Testis (tissue), 5 donors: ENCODE measurements around the gene ATL2. TPM values are rescaled to one million over a fixed set of nuclear protein-coding genes. Genes with fewer than 3 reads are reported as not detected.
A peak's percentile ranks its signal among the peaks of the same experiment; 100 is the strongest.

Experiments
- DNase-seq: peaks from one replicate; pipeline ENCODE4 v3.0.0-alpha.2; 2019
- H3K27ac ChIP-seq, 2 donors: fragments of 200-600 bp; sonication (generic); one replicate each; pipeline ENCODE4 v1.5.1; 2019
- H3K27me3 ChIP-seq: fragments of 200-600 bp; sonication (generic); one replicate; pipeline ENCODE4 v1.5.1; 2019
- H3K36me3 ChIP-seq: fragments of 200-600 bp; sonication (generic); one replicate; pipeline ENCODE4 v1.5.1; 2017; ENCODE audit warnings: low read depth; ENCODE audit errors: missing control alignments
- H3K4me1 ChIP-seq: fragments of 200-600 bp; sonication (generic); one replicate; pipeline ENCODE4 v1.5.1; 2019
- H3K4me3 ChIP-seq, 2 donors: fragments of 200-600 bp; sonication (generic); one replicate each; pipeline ENCODE4 v1.5.1; 2017 to 2019
- H3K9me3 ChIP-seq: fragments of 200-600 bp; sonication (generic); one replicate; pipeline ENCODE4 v1.5.1; 2017
- CTCF ChIP-seq, 3 experiments: fragments of 450-650 bp in 2 of 3; fragments of 200-600 bp in 1 of 3; sonication (generic) in 1 of 3; IDR thresholded peaks; one replicate each; pipeline ENCODE4 v1.5.1; 2016 to 2019; ENCODE audit warnings: antibody characterized with exemption in 3 of 3, mild to moderate bottlenecking in 2 of 3, moderate library complexity in 1 of 3
- POLR2A ChIP-seq: fragments of 450-650 bp; IDR thresholded peaks from one replicate; pipeline ENCODE4 v1.6.1; 2017; ENCODE audit warnings: antibody characterized with exemption, mild to moderate bottlenecking, moderate library complexity
- WGBS, 2 donors: methylation state at CpG; one replicate each; pipeline ENCODE4 v1.1.5; 2018; 5-methylcytosine and 5-hydroxymethylcytosine counted together
- intact Hi-C: fragments of 100-400 bp; cut with DNase I; formaldehyde crosslinking; loops from one replicate; pipeline ENCODE4 v1.15.1; 2023; ENCODE audit warnings: low total_unique reads
- long read RNA-seq, 2 donors: transcript quantifications; one replicate each; lab custom pipeline, GENCODE V29; 2026
- polyA plus RNA-seq: library from polyadenylated mRNA; stranded (reverse); fragments of 350-450 nt; fragmentation: Illumina TruSeq; extraction: RNeasy Lipid Tissue Mini Kit (QIAGEN cat#74804); gene quantifications from one replicate; pipeline ENCODE4 v1.2.3, GENCODE V29; 2014; ENCODE audit warnings: low read depth, low replicate concordance; ENCODE audit not compliant: insufficient read depth
- total RNA-seq, 2 donors: library from RNA; depleted of rRNA; stranded (reverse); fragments of >200 nt; gene quantifications; one replicate each; pipeline ENCODE4 v1.2.3, GENCODE V29; 2016

The ATL2 gene
- total RNA-seq = 10 to 100 TPM; 80.9 to 96.3 TPM
- polyA plus RNA-seq = 38.8 TPM
- long read RNA-seq, donor 1, partial matches to known transcripts = 6 of 9 reads
- long read RNA-seq, donor 1, other reads (novel, unspliced or antisense) = 0 of 9 reads
- long read RNA-seq, donor 2, partial matches to known transcripts = 0 of 2 reads
- long read RNA-seq, donor 2, other reads (novel, unspliced or antisense) = 0 of 2 reads

DNA sequence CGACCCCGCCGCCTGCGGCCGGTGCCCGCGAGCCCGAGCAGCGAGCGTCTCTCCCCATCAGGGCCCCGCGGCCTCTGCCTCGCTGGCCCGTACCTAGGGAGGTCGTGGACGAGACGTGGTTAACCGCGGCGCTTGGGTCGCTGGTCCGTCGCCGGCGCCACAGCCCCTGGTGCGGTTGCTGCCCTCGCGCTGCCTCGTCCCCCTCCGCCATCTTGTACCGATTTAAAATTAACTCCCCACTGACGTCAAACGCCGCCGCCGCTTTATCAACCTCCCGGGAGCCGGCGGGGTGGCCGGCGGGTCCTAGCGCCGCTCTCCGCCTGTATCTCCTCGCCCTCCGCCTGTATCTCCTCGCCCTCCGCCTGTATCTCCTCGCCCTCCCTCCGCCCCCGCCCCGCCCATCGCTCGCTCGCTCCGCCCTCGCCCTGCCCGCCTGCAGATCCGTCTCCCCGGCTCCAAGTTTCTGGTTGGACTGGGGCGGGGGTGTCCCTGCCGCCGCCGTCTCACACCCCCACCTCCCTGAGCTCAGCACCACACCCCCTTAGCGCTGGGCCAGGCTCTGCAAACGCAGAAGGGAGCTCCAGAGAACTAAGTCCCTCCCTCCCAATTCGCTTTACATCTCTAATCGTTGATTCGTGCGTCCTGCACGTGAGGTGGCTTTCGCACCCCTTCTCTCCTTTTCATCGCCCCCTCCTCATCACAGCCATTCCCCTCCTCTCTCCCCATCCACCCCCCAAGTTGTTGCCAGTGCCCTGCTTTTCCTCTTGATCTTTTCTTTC lies at the start of gene ATL2:
ATL2 (minus strand) TSS at position 224 of the 779 bp plus-strand sequence; CDS start at position 211, 13 bp downstream.
- peak within 1 kb of the TSS; percentile 91 to 92 for H3K4me3 ChIP-seq
- H3K4me1 ChIP-seq = peaks cover 8% of the 10 kb centered on the region
- WGBS, 2 donors = 0 to 2% methylated on average over 29 to 49 of the region's 73 CpGs
- no peaks in the 10 kb centered on the region for H3K9me3 ChIP-seq
- TF ChIP-seq POLR2A (peak; percentile 68), CTCF (IDR thresholded peaks at IDR 0.05) (peak in 1 of 3 experiments; percentile 8)
- no peaks in the 10 kb centered on the region for H3K27me3 ChIP-seq
- intact Hi-C loops = no loop called here
- peak within 1 kb of the TSS; percentile 91 to 99 for H3K27ac ChIP-seq
- no peaks in the 10 kb centered on the region for H3K36me3 ChIP-seq
- DNase-seq = peak; percentile 99

- no peak overlapping the region for H3K4me3 ChIP-seq
- no peaks in the 10 kb centered on the region for H3K4me1 ChIP-seq
- no peaks in the 10 kb centered on the region for H3K27me3 ChIP-seq
- DNase-seq = no peak
- 71 to 86% methylated on average over 3 of the region's 3 CpGs for WGBS, 2 donors
- H3K9me3 ChIP-seq = no peaks in the 10 kb centered on the region
- no peaks in the 10 kb centered on the region for H3K36me3 ChIP-seq
- H3K27ac ChIP-seq = no peak overlapping the region
- intact Hi-C loops = no loop called here
- TF ChIP-seq POLR2A = no peak
- TF ChIP-seq CTCF (IDR thresholded peaks at IDR 0.05) = no peak
Measured at GRCh38 chr2:38423763-38424162, 46.7 kb upstream of the ATL2 start.

DNA sequence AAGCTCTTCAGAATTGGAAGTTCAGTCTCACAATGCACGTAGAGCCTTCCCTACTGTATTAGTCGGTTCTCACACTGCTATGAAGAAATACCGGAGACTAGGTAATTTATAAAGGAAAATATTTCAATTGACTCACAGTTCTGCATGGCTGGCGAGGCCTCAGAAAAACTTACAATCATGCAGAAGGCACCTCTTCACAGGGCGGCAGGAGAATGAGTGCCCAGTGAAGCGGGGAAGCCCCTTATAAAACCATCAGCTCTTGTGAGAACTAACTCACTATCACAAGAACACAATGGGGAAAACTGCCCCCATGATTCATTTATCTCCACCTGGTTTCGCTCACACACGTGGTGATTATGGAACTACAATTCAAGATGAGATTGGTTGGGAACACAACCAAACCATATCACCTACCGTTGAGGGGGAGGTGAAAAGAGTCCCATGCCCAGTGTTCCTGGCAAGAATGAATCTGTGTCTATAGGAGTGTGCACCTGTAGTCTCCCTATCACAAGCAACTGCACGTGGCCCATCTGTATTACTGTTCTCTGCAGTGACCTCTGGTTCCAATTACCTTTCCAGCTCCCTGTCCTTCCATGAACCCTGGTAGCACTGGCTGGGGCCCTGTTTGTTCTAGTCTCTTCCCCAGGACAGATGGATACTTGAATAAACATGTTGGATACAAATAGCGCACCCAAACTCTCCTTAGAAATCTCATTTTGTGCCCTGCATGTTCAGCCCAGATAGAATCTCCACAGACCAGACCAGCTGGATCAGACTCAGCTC lies 44.4 kb upstream of the ATL2 start:
- no peak for TF ChIP-seq POLR2A
- no peaks in the 10 kb centered on the region for H3K27me3 ChIP-seq
- peaks cover 7% of the 10 kb centered on the region for H3K4me1 ChIP-seq
- H3K9me3 ChIP-seq = no peaks in the 10 kb centered on the region
- H3K27ac ChIP-seq = no peak overlapping the region
- 82 to 89% methylated on average over 11 of the region's 11 CpGs for WGBS, 2 donors
- DNase-seq = no peak
- intact Hi-C loops = no loop called here
- no peaks in the 10 kb centered on the region for H3K36me3 ChIP-seq
- H3K4me3 ChIP-seq = no peak overlapping the region

DNA sequence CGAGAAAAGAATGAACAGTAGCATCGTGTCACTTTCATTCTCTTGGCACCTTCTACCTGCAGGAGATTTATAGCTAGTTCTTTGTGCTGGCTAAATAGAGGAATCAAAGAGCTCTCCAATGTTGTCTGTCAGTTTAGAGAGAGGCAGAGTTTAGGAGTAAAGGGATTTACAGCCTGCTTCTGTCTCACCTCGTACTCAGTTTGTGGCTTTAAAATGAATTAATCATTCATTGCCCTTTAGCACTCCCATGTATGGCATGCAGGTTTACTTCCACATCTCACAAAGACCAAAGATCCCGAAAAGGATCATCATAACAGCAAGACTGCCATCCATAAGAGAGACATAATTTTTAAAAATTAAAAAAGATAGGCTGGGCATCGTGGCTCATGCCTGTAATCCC lies 42.4 kb upstream of the ATL2 start:
- Histone ChIP-seq H3K9me3 (no peaks in the 10 kb centered on the region), H3K27ac (no peak overlapping the region), H3K4me1 (peaks cover 7% of the 10 kb centered on the region), H3K36me3 (no peaks in the 10 kb centered on the region), H3K4me3 (no peak overlapping the region), H3K27me3 (no peaks in the 10 kb centered on the region)
- DNase-seq = no peak
- no peak for TF ChIP-seq POLR2A
- no peak for TF ChIP-seq CTCF (IDR thresholded peaks at IDR 0.05)
- WGBS, 2 donors = 82 to 84% methylated on average over 5 of the region's 5 CpGs
- intact Hi-C loops = no loop called here

- intact Hi-C loops = no loop called here
- Histone ChIP-seq H3K27me3 (no peaks in the 10 kb centered on the region), H3K36me3 (no peaks in the 10 kb centered on the region), H3K4me1 (peaks cover 7% of the 10 kb centered on the region), H3K27ac (no peak overlapping the region), H3K9me3 (no peaks in the 10 kb centered on the region), H3K4me3 (no peak overlapping the region)
- 92 to 100% methylated on average over 2 of the region's 2 CpGs for WGBS, 2 donors
- TF ChIP-seq POLR2A = no peak
- no peak for TF ChIP-seq CTCF (IDR thresholded peaks at IDR 0.05)
- DNase-seq = no peak
Measured at GRCh38 chr2:38418735-38419134, 41.7 kb upstream of the ATL2 start.
